ENCODE data around the gene SNTA1.
A peak's percentile ranks its signal among the peaks of the same experiment; 100 is the strongest.
"Not testable (repeated sequence)": the region's sequence is repeated elsewhere in the genome, so short reads cannot be mapped to it uniquely, and the experiment has no call there.

The SNTA1 gene

DNA sequence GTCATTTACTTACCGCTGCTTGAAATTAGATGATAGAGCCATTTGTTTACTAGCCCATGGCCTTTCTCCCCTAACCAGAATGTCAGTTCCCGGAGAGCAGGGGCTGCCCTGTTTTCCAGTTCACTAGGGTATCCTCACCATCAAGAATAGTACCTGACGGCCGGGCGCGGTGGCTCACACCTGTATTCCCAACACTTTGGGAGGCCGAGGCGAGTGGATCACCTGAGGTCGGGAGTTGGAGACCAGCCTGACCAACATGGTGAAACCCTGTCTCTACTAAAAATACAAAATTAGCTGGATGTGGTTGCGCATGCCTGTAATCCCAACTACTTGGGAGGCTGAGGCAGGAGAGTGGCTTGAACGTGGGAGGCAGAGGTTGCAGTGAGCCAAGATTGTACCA, 19.7 kb downstream of the SNTA1 start:
- DNase-seq = not testable (repeated sequence)

DNA sequence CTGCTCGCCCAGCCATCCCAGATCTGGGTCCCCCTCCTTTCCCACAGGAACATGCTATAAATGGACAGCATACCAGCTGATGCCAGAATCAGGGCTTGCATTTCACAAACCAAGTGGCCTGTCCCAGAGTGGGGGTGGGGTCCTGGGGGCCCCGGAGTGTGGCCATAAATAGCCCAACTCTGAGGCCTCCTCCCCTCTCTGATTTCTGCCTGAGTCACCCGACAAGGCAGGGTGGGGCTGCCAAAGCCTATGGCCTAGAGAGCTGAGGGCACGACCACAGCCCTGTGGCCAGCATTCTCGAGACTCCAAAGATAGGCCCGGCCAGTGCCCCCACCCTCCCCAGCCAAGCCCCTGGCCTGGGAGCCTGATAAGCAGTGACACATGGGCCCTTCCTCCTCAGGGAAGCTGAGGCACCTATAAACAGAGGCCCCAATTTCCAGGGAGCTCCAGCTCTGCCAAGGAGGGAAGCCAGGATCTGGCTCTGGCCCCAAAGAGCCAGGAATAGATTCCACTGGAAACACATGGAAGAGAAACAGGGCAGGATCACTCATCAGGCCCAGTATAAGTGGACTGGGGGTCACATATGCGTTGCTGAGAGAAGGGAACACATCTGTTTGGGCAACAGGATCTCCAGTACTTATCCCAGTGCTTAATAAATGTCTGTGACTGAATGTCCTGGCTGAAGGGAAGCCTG, 20.3 kb downstream of the SNTA1 start:
- no peak for DNase-seq

DNA sequence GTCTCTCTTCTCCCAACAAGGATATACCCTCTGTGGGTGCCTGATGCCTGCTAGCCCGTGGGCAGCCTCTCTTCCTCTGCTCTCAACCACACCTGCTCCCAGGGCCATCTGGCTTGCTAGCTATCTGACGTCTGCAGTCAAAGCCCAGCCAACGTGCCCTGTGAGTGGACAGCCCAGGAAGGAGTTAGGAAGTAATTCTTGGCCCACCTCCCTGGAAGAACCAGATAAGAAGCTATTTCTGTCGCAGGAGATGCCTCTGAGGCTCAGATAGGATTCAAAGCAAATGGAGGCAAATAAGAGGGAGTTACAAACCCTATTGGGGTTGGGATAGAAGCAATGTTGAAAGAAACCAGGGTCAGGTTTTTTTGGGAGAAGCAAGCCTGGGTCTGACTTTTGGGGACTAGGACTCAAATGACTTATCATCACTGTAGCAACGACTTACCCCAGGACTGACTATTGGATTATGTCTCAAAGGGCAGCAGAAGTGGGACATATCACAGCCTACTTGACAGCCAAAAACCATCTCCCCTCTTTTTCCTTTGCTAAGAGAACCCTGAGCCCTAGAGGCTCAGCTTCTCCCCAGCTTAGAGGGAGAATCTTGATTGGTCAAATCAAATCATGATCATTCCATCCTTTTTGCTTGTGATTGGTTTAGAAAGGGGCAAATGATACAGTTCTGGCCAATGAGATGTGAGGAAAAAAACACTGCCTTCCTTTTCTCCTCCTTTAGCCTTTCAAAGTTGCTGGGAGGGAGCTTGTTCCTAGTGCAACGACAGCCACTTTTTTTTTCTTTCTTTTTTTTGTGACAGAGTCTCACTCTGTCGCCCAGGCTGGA, 24.2 kb downstream of the SNTA1 start:
- no peak for DNase-seq

DNA sequence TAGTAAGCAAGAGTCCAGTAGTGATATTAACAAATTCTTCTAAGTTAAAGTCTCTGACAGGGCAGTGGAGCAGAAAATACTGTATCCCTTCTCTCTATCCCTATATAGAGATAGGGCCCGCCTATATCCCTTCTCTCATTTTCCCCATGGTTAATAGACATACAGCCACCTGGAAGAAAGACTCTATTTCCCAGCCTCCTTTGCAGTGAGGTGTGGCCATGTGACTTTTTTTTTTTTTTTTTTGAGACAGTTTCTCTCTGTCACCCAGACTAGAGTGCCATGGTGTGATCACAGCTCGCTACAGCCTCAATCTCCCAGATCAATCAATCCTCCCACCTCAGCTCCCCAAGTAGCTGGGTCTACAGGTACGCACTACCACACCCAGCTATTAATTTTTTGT, 25.5 kb downstream of the SNTA1 start:
- DNase-seq = no peak

DNA sequence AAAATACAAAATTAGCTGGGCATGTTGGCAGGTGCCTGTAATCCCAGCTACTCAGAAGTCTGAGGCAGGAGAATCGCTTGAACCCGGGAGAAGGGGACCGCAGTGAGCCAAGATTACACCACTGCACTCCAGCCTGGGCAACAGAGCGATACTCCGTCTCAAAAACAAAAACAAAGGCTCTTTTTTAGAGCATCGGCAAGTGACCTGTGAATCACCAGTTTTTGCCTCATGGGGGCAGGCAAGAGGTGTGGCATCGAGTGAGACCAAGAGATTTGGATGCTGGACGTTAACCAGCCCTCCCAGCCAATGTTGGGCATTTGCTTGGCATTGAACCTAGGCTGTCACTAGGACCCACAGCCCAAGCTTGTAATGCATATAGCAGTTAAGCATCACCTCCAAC, 27.6 kb downstream of the SNTA1 start:
- no peak for DNase-seq

DNA sequence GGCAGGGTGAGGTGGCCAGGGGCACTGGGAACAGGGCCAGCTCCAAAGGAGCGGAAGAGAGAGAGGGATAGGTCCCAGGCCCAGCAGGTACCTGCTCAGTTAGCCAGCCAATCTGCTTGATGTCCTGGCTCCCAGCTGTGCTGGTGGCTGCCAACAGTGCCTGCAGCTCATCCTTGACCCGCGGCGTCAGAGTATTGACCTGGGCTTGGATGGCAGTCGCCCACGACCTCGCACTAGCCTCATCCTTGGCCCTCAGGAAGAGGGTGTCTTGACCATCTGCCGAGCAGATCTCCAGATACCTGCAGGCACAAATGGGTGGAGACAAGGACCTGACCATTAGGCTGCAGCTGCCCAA, 31.1 kb downstream of the SNTA1 start:
- no peak for DNase-seq

DNA sequence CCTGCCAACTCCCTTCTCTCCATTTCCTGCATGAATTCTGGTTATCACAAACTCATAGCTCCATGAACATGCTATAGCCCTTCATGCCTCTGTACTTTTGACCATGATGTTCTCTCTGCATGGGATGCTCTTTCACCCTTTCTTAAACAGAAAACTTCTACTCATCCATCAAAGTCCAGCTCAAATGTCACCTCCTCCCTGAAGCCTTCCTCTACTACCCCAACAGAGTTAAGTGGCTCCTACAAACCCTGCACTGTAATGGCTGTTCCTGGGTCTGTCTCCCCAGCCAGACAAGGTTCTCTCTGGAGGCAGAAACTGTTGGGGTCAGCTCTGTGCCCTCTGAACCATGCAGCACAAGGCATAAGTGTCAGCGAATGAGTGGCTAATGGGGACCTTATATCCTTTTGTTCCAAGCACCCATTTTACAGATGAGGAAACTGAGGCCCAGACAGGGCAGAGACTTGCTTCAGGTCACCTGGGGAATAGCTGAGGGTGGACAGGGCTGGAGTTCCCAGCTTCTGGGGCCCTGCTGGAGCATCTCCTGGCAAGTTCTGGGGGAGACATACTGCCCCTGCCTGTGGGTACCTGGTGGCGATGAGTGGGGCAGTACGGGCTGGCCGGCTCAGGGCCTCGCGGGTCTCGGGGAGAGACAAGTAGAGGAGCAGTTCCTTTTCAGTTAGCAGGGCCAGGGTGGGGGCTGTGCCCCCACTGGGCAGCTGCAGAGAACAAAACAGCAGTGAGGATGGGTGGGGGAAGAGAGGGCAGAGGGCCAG, 31.7 kb downstream of the SNTA1 start:
- no peak for DNase-seq

DNA sequence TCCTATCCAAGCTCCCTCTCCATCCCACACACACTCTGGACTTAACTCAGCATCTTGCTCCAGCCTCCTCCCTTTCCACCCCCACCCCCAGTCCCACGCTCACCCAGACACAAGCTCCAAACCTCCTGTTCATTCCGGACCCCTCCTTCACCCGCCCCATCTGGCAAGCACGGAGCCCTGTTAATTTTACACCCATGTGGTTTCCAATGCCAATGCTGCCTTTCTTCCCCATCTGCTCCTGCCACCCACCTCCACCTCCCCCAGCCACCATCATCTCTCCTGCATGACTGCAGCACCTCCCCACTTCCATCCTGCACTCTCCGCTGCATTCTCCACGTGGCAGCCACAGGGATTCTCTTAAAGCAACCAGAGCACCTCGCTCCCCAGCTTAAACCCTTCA, 32.3 kb downstream of the SNTA1 start:
- DNase-seq = no peak

DNA sequence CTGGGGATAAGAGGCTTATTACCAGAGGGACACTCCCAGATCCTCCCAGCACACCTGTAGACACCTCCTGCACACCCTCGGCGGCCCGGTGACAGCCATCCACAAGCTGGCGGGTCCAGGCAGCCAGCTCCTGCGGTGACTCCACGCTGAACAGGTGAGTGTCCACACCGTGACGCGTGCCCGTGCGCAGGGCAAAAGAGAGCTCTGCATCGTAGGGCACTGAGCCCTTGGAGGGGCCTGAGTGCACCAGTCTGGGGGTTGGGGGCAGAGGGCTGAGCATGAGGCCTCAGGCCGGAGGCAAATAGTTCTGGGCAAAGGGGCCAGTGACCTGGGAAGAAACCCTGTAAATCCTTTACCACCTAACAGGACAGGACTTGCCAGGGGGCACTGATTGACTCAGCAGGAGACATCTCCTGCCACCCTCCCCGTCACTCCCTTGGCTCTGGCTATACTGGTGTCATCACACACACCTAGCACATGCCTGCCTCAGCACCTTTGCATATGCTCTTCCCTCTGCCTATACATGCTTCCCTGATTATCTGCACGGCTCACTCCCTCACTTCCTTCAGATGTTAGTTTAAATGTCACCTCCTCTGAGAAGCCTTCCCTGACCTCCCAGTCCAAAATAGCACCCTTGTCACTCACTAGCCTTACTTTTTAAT, 33.4 kb downstream of the SNTA1 start:
- DNase-seq = no peak

DNA sequence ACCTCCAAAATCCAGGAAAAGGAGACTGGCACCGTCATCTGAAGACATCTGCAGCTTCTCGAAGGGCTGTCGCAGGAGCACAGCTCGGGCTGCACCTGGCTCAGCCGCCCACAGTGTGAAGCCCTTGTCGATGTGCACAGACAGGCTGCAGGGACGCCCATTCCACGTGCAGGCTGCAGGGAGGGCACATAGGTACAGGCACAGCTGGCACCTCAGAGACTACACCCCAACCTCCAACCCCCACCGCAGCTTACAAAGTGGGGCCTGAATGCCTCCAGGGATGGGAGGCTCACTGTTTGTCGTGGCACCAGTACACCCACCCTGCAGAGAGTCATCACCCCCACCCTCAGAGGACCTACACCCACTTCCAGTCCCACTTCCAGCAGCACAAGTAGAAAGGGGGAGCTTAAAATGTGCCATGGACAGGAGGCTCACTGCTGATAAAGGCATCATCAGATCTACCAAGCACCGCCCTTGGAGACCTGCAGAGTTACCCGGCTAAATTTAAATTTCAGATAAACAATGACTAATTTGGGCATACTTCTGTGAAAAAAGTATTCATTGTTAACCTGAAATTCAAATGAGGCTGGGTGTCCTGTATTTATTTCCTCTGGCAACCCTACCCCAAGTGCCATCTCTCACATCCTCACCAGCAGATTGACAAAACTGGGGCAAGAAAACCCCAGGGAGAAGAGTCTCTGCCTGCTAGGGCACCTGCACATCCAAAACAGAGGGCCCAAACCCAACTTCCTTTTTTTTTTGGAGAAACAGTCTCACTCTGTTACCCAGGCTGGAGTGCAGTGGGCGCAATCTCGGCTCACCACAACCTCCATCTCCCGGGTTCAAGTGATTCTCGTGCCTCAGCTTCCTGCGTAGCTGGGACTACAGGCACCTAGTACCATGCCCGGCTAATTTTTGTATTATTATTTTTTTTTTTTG, 34.6 kb downstream of the SNTA1 start:
- no peak for DNase-seq

DNA sequence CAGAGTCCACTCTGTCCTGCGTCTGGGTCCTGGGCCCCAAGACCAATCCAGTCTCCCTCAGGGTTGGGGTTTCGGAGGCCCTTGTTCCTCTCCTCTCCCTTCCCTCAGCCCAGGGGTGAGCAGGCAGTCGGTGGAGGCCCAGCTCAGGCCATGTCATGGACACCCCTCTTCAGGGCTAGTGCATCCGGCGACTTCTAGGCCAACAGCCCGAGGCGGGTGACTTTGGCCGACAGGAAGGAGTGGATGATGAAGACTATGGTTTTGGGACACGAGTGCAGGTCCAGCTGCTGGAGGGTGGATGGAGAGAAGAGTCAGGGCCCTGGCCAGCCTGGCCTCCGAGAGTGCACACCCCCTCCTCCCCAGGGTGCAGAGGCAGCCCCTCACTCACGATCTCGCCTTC, 35.2 kb downstream of the SNTA1 start:
- no peak for DNase-seq

DNA sequence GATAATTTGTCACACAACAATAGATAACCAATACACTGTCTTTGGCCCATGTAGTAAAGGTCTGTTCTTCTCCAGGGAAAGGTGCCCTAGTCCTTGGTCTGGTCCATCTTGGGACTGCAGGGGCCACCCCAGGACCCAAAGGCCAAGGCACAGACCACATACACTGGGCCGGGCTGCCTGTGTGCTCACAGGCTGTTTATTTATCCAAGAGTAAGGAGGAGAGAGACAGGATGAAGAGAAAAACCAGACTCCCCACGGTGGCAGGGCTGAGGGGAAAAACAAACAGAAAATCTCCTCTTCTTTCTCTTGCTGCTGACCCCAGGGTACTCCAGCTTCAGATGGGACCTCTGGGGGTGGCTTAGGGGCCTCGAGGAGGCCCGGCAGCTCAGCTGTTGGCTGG, 35.8 kb downstream of the SNTA1 start:
- DNase-seq = no peak

DNA sequence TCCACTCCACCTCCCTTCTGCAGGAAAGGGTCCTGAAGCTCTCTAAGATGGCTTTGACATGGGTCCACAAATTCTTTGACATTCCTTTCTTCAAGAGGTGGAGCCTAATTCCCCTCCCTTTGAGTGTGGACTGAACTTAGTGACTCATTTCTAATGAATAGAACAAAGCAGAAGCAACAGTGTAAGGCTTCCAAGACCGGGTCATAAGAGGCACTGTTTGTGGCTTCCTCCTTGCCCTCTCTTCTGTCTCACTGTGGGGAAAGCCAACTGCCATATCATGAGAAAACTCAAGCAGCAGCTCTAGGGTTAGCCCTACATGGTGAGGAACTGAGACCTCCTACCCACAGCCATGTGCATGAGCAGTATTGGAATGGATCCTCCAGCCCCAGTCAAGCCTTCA, 36.3 kb downstream of the SNTA1 start:
- no peak for DNase-seq

DNA sequence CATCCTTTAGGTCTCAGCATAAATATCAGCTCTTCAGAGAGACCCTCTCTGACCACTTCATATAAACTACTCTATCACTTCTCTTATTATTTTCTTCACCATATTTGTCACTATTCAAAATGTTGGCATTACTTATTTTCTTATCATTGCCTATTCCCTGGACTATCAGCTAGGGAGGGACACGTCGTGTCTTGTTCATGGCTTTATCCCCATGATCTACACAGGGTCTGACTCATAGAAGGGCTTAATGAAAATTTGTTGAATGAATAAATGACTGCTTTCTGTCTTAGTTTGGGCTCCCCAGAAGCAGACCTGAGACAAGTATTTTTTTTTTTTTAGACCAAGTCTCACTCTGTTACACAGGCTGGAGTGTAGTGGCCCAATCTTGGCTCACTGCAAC, 39.3 kb downstream of the SNTA1 start:
- DNase-seq = no peak

DNA sequence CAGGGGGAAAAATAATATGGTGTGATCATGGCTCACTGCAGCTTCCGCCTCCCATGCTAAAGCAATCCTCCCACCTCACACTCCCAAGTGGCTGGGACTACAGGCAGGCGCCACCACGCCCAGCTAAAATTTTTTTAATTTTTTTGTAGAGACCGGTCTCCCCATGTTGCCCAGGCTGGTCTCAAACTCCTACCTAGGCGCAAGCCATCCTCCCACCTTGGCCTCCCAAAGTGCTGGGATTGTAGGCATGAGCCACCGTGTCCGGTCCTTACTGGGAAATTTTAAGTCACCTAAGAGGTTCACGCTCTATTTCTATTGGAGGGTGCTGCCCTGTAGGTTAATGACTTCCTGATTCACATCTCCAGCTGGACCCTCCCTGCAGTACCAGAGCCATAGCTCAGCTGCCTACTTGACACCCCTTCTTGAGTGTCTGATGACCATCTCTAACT, 41.6 kb downstream of the SNTA1 start:
- peak; percentile 25 for DNase-seq

DNA sequence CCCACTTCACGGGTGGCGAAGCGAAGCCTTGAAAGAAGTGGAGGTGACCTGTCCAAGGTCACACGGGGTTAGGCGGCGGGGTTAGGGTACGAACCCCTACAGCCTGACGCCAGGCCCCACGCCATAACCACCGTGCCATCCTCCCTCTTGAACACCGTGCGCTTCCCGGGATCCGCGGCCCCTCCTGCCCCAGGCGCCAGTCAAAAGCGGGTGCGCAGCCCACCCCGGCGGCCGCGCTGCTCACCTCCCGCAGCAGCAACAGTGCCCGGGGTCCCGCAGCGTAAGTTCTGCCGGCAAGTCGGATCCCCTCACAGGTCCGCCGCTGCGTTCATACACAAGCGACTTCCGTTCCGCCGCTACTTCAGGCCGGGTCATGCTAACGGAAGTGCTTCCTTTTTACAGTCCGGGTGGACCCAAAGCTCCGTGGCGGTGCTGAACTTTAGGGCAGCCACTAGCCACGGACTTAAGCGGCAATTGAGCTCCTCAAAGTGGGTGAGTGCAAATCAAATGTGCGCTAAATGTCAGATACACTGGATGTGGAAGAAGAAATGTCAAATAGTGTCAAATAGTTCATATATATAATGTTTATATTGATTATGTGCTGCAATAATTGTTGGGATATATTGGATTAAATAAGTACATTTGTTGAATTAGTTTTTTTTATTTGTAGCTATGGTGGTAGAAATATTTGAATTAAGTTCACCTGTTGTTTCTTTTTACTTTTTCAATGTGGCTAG, 42.2 kb downstream of the SNTA1 start, which contains the start of gene CDK5RAP1:
CDK5RAP1 (minus strand) TSS at position 336 of the 737 bp plus-strand sequence. CDS start 4,455 bp downstream, outside the sequence.
- DNase-seq = peak; percentile 73

DNA sequence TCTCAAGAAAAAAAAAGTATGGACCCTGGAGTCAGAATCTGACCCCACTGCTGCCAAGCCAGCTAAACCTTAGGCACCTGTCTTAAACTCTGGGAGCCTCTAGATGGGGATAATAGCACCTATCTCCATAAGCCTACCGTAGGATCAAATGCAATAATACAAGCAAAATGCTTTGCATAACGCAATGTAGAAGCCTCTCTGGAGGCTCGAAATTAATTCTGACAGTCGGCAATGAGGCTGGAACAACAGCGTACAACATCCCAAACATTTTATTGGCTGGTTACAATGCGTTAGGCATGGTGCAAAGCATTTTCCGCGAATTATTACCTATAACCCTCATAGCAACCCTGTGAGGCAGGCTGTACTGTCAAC, 42.8 kb downstream of the SNTA1 start:
- no peak for DNase-seq

DNA sequence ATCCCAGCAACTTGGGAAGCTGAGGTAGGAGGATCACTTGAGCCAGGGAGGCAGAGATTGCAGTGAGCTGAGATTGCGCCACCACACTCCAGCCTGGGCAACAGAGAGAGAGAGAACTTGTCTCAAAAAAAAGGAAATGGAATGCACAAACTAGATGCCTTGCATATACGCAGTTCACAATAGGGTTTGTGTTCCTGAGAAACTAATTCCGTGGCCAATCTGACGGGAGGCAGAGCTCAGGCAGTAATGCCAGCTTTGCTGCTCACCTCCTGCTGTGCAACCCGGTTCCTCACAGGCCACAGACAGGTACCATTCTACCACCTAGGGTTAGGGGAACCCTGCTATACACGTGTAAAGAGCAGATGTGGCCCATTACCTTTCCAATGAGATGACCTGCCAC, 43.6 kb downstream of the SNTA1 start:
- no peak for DNase-seq

DNA sequence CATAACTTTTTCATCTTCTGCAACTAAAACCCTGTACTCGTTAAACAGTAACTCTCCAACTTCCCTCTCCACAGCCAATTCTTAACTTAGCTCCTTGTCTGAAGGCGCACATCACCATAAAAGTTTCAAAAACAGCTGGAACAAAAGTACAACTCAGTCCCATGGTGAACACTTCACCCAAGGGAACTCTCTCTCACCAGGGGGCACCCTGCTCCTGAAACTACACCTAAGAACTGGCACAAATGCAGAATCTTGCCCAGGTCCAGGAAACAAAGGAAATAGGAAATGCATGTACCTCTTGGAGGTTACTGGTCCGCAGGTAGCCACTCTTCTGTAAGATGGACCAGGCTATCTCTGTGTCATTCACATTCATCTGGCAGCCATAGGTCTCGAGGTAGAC, 48.8 kb downstream of the SNTA1 start:
- no peak for DNase-seq

DNA sequence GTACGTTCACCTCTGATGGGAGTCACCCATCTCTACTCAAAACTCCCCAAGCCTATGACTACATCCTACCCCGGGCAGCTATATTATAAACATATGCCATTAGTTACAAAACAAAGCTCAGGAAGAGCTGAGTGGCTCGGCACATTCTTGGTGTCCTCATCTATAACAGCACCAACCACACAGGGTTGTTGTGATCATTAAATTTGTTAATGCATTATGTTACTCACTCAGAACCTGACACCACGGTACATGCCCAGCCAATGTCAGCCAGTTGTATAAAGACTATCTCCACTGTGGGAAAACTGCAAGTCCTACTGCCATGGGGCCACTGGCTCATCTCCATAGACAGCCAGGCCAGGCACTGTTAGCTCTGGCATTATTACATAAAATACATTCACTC, 50.0 kb downstream of the SNTA1 start:
- DNase-seq = no peak

DNA sequence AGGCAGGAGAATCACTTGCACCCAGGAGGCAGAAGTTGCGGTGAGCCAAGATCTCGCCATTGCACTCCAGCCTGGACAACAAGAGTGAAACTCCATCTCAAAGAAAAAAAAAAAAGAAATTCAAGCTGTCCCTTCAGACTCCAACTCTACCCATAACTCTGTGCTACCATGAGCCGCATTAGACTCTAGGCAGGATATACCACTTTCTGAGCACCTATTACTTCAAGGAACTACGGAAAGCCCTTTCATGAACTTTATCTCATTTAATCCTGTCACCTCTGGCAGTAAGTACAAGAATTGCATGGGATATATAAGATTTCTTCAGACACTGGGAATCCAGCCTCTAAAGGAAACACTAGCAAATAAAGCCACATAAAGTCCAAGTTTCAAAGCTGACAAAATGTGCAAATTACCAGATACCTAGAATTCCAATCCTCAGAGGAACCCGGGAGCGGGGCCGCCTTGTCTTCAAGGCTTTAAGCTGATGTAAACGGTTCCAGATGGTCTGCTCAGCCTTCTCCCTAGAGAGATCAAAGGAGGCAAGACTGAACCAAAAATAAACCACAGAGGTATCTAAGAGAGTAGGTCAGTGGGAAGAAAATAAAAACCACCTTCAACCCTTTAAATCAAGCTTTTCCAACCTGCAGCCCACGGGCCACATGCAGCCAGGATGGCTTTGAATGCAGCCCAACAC, 51.7 kb downstream of the SNTA1 start:
- no peak for DNase-seq
